NT2/D1 (cell line): ENCODE data around the gene IER5.
A peak's percentile ranks its signal among the peaks of the same experiment; 100 is the strongest.

Experiments
- DNase-seq: peaks from one replicate; pipeline ENCODE4 v3.0.0-alpha.2; 2011; ENCODE audit warnings: low read depth, low spot score
- H3K27me3 ChIP-seq: 2 replicates; pipeline ENCODE4 v1.6.0; 2011; ENCODE audit warnings: mild to moderate bottlenecking; ENCODE audit not compliant: insufficient read length, insufficient read depth
- H3K36me3 ChIP-seq: 2 replicates; pipeline ENCODE4 v1.6.1; 2011; ENCODE audit warnings: mild to moderate bottlenecking, low read length, mixed read lengths; ENCODE audit not compliant: insufficient read depth, insufficient read length
- H3K4me1 ChIP-seq: 2 replicates; pipeline ENCODE4 v1.5.1; 2011; ENCODE audit not compliant: insufficient read depth, insufficient read length
- H3K4me3 ChIP-seq: 2 replicates; pipeline ENCODE4 v1.5.1; 2011; ENCODE audit warnings: low read depth; ENCODE audit not compliant: insufficient read length
- H3K9ac ChIP-seq: 2 replicates; pipeline ENCODE4 v1.6.0; 2011; ENCODE audit warnings: low read depth; ENCODE audit not compliant: insufficient read length
- H3K9me3 ChIP-seq: 2 replicates; pipeline ENCODE4 v1.5.1; 2011; ENCODE audit warnings: mild to moderate bottlenecking, low read length; ENCODE audit not compliant: insufficient read depth
- SUZ12 ChIP-seq: IDR thresholded peaks from 2 replicates; pipeline ENCODE4 v1.6.1; 2011; ENCODE audit not compliant: insufficient read length, insufficient read depth; ENCODE audit errors: extremely low read depth
- YY1 ChIP-seq: IDR thresholded peaks from 2 replicates; pipeline ENCODE4 v1.6.1; 2011; ENCODE audit not compliant: insufficient read length, insufficient read depth
- ZNF274 ChIP-seq: IDR thresholded peaks from 2 replicates; pipeline ENCODE4 v1.6.1; 2011; ENCODE audit warnings: mild to moderate bottlenecking, low read depth, low read length

The IER5 gene

DNA sequence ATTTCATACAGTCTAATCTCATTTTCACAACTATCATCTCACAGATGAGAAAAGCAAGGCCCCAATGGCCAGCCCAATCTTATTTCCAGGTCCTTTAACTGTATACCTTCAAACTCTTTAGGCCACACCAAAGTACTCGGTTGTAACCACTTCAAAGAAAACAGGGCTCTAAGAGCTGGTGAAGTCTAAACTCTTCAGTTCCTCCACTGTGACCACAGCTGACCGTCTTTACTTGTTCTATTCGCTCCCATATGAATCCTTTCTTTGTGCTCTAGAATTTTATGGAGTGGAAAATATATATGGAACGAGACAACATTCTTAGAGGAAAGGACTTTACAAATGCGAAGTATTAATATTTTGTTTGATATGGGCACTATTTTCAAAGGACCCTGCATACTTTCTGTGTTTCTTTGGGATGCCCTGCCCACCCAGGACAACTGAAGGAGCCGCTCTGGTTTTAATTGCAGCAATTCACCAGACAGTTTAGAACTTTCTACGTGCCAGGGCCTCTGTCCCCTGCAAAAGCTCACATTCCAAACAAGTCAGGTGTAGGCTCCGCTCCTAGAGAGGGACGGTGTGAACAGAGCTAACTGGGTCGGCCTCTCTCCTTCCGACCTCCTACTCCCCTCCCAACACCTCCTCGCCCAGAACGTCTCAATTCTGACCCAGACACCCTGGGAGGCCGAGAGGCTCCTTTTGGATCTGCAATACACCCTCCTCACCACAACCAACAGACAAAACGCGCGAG lies 15.7 kb downstream of the IER5 start:
- H3K4me3 ChIP-seq = peak overlapping the region; percentile 61
- no peak for DNase-seq
- H3K4me1 ChIP-seq = peaks cover 17% of the 10 kb centered on the region

DNA sequence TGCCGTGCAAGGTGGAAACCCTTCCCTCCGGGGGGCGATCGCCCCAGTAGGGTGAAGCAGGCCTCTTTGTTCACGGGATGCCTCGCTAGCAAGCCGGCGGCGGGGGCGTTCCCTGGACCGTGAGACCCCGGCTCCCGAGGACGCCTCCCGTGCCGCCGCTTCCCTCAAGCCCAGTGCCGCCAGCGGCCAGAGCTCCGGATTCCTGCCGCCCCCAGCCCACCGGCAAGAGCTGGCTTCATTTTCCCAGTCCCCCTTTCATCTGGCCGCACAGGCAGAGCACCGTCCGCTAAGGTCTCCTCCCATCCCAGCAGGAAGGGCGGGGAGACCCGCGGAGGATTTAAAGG lies 16.3 kb downstream of the IER5 start:
- no peak for DNase-seq

More for the DNA sequence above, 15.7 kb downstream of the IER5 start:
- no peak for TF ChIP-seq SUZ12
- no peak for TF ChIP-seq ZNF274
- TF ChIP-seq YY1 = no peak
- H3K27me3 ChIP-seq = peaks cover 59% of the 10 kb centered on the region
- no peaks in the 10 kb centered on the region for H3K9me3 ChIP-seq
- peak overlapping the region; percentile 87 for H3K9ac ChIP-seq
- H3K36me3 ChIP-seq = no peaks in the 10 kb centered on the region

DNA sequence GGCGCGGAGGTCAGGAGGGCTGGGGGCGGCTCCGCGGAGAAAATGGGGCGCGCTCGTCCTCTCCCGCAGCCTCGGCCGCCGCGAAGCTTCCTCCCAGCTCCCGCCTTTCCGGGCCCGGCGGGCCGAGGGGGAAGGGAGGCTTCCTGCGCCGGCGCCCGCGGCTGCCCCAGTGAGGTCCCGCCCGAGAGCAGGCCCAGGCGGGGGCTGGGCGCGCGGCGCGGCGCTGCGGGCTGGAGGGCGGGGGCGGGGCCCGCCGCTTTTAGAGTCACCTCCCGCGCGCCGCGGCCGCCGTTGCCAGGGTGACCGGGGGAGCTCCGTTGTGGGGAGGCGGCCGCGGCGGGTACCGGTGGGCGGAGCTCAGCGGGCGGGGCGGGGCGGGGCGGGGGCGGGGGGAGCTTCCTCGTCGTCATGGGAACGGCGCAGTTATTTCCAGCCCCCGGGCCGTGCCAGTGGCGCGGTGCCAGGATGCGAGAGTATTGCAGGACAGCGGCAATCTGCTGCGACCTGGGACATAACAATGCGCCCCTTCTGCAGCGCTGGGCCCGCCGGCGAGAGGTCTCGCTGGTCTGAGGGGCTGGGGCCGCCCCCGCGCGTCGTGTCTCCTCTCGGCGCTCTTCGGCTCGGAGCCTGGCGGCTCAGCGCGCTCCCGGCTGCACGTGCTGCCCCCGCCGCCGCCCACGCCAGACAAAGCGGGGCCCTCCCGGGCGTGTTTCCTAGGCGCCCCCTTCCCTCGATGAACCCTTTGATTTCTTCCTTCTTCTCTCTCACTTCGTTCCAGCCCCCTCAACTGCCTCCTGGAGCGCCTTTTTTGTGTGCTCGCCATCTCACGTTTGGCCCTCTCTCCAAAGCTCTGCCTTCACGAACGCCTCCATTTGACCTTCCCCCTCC lies 16.9 kb downstream of the IER5 start:
- Histone ChIP-seq H3K4me3 (peak overlapping the region; percentile 61), H3K27me3 (peaks cover 55% of the 10 kb centered on the region), H3K4me1 (peaks cover 27% of the 10 kb centered on the region), H3K36me3 (no peaks in the 10 kb centered on the region), H3K9me3 (no peaks in the 10 kb centered on the region), H3K9ac (peak overlapping the region; percentile 87)
- DNase-seq = no peak
- no peak for TF ChIP-seq ZNF274
- no peak for TF ChIP-seq SUZ12
- TF ChIP-seq YY1 = no peak

More for the DNA sequence above, 16.3 kb downstream of the IER5 start:
- Histone ChIP-seq H3K4me1 (peaks cover 21% of the 10 kb centered on the region), H3K36me3 (no peaks in the 10 kb centered on the region), H3K27me3 (peaks cover 55% of the 10 kb centered on the region), H3K4me3 (peak overlapping the region; percentile 61), H3K9me3 (no peaks in the 10 kb centered on the region), H3K9ac (peak overlapping the region; percentile 87)
- TF ChIP-seq ZNF274 (no peak), SUZ12 (no peak), YY1 (no peak)

DNA sequence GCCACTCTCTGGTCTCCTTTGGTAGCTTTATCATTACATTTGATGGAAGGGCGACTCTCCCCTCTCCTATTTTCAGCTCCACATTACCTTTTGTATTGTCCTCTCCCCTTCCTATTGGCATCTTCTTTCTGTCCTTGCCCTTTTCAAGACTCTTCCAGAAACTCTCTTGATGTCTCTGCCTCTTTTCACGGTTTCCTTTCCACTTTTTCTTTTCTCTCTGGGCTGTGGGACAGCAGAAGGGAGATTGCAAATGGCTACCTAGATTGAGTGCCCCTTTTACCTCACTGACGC lies 17.5 kb downstream of the IER5 start:
- H3K36me3 ChIP-seq = no peaks in the 10 kb centered on the region
- peak overlapping the region; percentile 44 for H3K4me3 ChIP-seq
- peak overlapping the region; percentile 29 for H3K9ac ChIP-seq
- TF ChIP-seq SUZ12 (no peak), YY1 (no peak), ZNF274 (no peak)
- H3K27me3 ChIP-seq = peaks cover 55% of the 10 kb centered on the region
- H3K9me3 ChIP-seq = no peaks in the 10 kb centered on the region
- H3K4me1 ChIP-seq = peaks cover 25% of the 10 kb centered on the region
- DNase-seq = no peak

DNA sequence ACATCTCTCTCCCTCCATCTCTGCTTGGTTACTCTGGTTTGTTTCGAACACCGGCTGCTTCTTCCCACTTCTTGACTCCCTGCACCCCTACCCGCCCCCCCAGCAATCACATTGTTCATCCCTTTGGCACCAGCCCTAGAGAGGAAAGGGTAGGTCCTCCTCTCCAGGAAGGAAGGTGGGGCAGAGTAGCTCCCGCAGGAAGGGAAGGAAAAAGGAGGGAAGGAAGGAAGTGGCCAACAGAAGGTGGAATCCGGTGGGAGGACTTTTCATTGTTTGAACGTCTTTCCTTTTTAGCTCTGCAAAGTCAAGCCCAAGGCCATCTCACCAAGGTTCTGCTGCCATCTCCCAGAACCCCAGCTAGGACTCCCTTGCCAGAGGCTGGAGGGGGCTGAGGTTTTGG lies 18.0 kb downstream of the IER5 start:
- no peak overlapping the region for H3K4me3 ChIP-seq
- no peaks in the 10 kb centered on the region for H3K9me3 ChIP-seq
- no peak for DNase-seq
- TF ChIP-seq YY1 (no peak), ZNF274 (no peak), SUZ12 (no peak)
- H3K36me3 ChIP-seq = no peaks in the 10 kb centered on the region
- peaks cover 22% of the 10 kb centered on the region for H3K4me1 ChIP-seq
- H3K9ac ChIP-seq = no peak overlapping the region
- H3K27me3 ChIP-seq = peaks cover 55% of the 10 kb centered on the region

DNA sequence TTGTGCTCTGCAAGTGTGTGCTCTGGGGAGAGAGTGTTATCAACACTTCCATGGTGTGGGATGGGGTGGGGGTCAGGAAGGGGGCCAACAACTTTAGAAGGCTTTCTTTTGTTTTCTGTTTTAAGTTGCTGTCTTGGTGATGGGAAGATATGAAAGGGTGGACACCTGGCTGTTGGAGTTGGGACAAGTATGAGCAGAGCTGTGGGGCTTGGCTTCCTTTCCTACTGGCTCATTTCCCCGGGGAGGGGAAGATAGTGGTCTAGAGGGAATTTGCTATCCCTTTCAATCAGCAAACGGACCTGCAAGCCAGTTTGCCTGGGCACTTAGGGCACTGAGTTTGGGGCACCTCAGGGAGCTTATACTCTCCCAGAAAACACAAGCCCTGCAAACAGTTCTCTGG lies 19.2 kb downstream of the IER5 start:
- Histone ChIP-seq H3K4me1 (peaks cover 19% of the 10 kb centered on the region), H3K4me3 (no peak overlapping the region), H3K36me3 (no peaks in the 10 kb centered on the region), H3K9ac (no peak overlapping the region), H3K9me3 (no peaks in the 10 kb centered on the region), H3K27me3 (peaks cover 51% of the 10 kb centered on the region)
- DNase-seq = no peak
- TF ChIP-seq SUZ12 (no peak), YY1 (no peak), ZNF274 (no peak)

DNA sequence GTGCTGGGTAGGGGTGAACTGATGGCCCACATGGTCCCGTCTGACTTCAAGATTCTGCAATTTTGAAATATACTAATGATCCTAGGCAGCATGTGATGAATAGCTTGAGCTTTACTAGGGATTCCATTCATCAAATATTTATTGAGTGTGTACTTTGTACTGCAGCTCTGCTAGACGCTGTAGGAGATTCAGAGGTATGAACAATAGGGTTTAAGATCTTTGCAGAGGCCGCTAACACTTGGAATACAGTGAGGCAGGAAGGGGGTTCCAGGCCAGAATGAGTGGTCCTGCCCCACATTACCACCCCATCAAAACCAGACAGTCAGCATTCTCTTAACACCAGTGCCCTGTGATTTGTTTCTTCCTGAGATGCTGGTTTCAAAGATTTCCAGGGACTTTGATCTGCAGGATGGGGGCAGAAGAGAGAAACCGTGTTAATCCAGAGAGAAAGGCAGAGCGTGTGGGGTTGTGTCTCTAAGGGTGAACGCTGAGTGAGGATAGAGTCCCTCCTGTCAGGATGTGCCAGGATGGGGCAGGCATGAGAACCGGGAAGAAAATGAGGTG lies 19.9 kb downstream of the IER5 start:
- no peak for DNase-seq
- H3K27me3 ChIP-seq = peaks cover 44% of the 10 kb centered on the region
- no peak overlapping the region for H3K9ac ChIP-seq
- TF ChIP-seq YY1 (no peak), ZNF274 (no peak), SUZ12 (no peak)
- H3K36me3 ChIP-seq = no peaks in the 10 kb centered on the region
- peaks cover 23% of the 10 kb centered on the region for H3K4me1 ChIP-seq
- no peaks in the 10 kb centered on the region for H3K9me3 ChIP-seq
- no peak overlapping the region for H3K4me3 ChIP-seq
